ENCODE measurements around the gene SYT8. TPM values are rescaled to one million over a fixed set of nuclear protein-coding genes. Genes with fewer than 3 reads are reported as not detected.
A peak's percentile ranks its signal among the peaks of the same experiment; 100 is the strongest.

The SYT8 gene
- not detected for total RNA-seq
- not detected for polyA plus RNA-seq

- no peaks in the 10 kb centered on the region for H3K27me3 ChIP-seq (ENCODE audit: control insufficient read depth, insufficient read depth, low read length)
- no peaks in the 10 kb centered on the region for H3K9me3 ChIP-seq (ENCODE audit: control insufficient read depth in 2 of 2, low read length in 2 of 2)
- H3K4me1 Mint-ChIP-seq: peaks cover 0 to 13% (median 3%) of the 10 kb centered on the region in 4 donors
- H3K36me3 ChIP-seq (ENCODE audit: control insufficient read depth, insufficient read depth, low read length): no peaks in the 10 kb centered on the region
- no peak within 1 kb of the TSS for H3K27ac Mint-ChIP-seq
- H3K4me3 Mint-ChIP-seq: no peak within 1 kb of the TSS
- ATAC-seq (ENCODE audit: low read depth in 2 of 2): no peak
- DNase-seq: no peak
- H3K36me3 Mint-ChIP-seq: no peaks in the 10 kb centered on the region
- peaks cover 26% of the 10 kb centered on the region for H3K4me1 ChIP-seq (ENCODE audit: control insufficient read depth, insufficient read depth, low read length, poor library complexity, severe bottlenecking)
- H3K9me3 Mint-ChIP-seq: no peaks in the 10 kb centered on the region
- H3K4me3 ChIP-seq (ENCODE audit: low read depth, low read length): no peak within 1 kb of the TSS
- H3K27me3 Mint-ChIP-seq: no peaks in the 10 kb centered on the region
- no peak within 1 kb of the TSS for H3K27ac ChIP-seq (ENCODE audit: insufficient read depth, low read length, poor library complexity, severe bottlenecking)
Measured at GRCh38 chr11:1834779-1835670, at the start of gene SYT8. Gene SYT8 (plus strand): TSS chr11:1834990. CDS start chr11:1835106, 116 bp downstream.

- Mint-ChIP-seq H3K27me3 (peaks cover 9% of the 10 kb centered on the region), H3K9me3 (no peaks in the 10 kb centered on the region), H3K4me3 (no peak overlapping the region), H3K36me3 (no peaks in the 10 kb centered on the region), H3K27ac (no peak overlapping the region), H3K4me1 (no peaks in the 10 kb centered on the region)
- DNase-seq (no peak), ATAC-seq (ENCODE audit: low read depth in 2 of 2) (no peak)
- H3K27me3 ChIP-seq (ENCODE audit: control insufficient read depth, insufficient read depth, low read length): no peaks in the 10 kb centered on the region
- no peaks in the 10 kb centered on the region for H3K36me3 ChIP-seq (ENCODE audit: control insufficient read depth, insufficient read depth, low read length)
- no peak overlapping the region for H3K27ac ChIP-seq (ENCODE audit: insufficient read depth, low read length, poor library complexity, severe bottlenecking)
- no peaks in the 10 kb centered on the region for H3K9me3 ChIP-seq (ENCODE audit: control insufficient read depth in 2 of 2, low read length in 2 of 2)
- no peak overlapping the region for H3K4me3 ChIP-seq (ENCODE audit: low read depth, low read length)
- no peaks in the 10 kb centered on the region for H3K4me1 ChIP-seq (ENCODE audit: control insufficient read depth, insufficient read depth, low read length, poor library complexity, severe bottlenecking)
Measured at GRCh38 chr11:1785749-1786413, 48.9 kb upstream of the SYT8 start.

GRCh38 chr11:1786466-1786865, 48.3 kb upstream of the SYT8 start:
- Histone ChIP-seq H3K4me3 (ENCODE audit: low read depth, low read length) (no peak overlapping the region), H3K4me1 (ENCODE audit: control insufficient read depth, insufficient read depth, low read length, poor library complexity, severe bottlenecking) (no peaks in the 10 kb centered on the region), H3K27ac (ENCODE audit: insufficient read depth, low read length, poor library complexity, severe bottlenecking) (no peak overlapping the region), H3K9me3 (ENCODE audit: control insufficient read depth in 2 of 2, low read length in 2 of 2) (no peaks in the 10 kb centered on the region), H3K36me3 (ENCODE audit: control insufficient read depth, insufficient read depth, low read length) (no peaks in the 10 kb centered on the region), H3K27me3 (ENCODE audit: control insufficient read depth, insufficient read depth, low read length) (no peaks in the 10 kb centered on the region)
- DNase-seq (no peak), ATAC-seq (ENCODE audit: low read depth in 2 of 2) (no peak)
- H3K36me3 Mint-ChIP-seq: no peaks in the 10 kb centered on the region
- H3K4me1 Mint-ChIP-seq: no peaks in the 10 kb centered on the region
- peak overlapping the region in 1 of 3 donors; percentile 28 for H3K27ac Mint-ChIP-seq
- peaks cover 12% of the 10 kb centered on the region for H3K27me3 Mint-ChIP-seq
- H3K9me3 Mint-ChIP-seq: no peaks in the 10 kb centered on the region
- H3K4me3 Mint-ChIP-seq: no peak overlapping the region

- no peaks in the 10 kb centered on the region for H3K4me1 ChIP-seq (ENCODE audit: control insufficient read depth, insufficient read depth, low read length, poor library complexity, severe bottlenecking)
- no peaks in the 10 kb centered on the region for H3K27me3 ChIP-seq (ENCODE audit: control insufficient read depth, insufficient read depth, low read length)
- no peaks in the 10 kb centered on the region for H3K36me3 Mint-ChIP-seq
- no peak overlapping the region for H3K27ac ChIP-seq (ENCODE audit: insufficient read depth, low read length, poor library complexity, severe bottlenecking)
- no peaks in the 10 kb centered on the region for H3K36me3 ChIP-seq (ENCODE audit: control insufficient read depth, insufficient read depth, low read length)
- H3K27ac Mint-ChIP-seq: no peak overlapping the region
- DNase-seq (no peak), ATAC-seq (ENCODE audit: low read depth in 2 of 2) (no peak)
- H3K4me3 ChIP-seq (ENCODE audit: low read depth, low read length): no peak overlapping the region
- H3K27me3 Mint-ChIP-seq: peaks cover 27% of the 10 kb centered on the region
- H3K9me3 ChIP-seq (ENCODE audit: control insufficient read depth in 2 of 2, low read length in 2 of 2): peaks cover 0 to 2% of the 10 kb centered on the region in 2 experiments
- H3K4me1 Mint-ChIP-seq: peaks cover 0 to 9% (median 4%) of the 10 kb centered on the region in 4 donors
- peaks cover 0 to 3% (median 0%) of the 10 kb centered on the region in 7 donors for H3K9me3 Mint-ChIP-seq
- H3K4me3 Mint-ChIP-seq: no peak overlapping the region
Measured at GRCh38 chr11:1791912-1792311, 42.9 kb upstream of the SYT8 start.

- Mint-ChIP-seq H3K4me3 (peak overlapping the region in 1 of 4 donors; percentile 54), H3K27me3 (peaks cover 27% of the 10 kb centered on the region), H3K9me3 (peaks cover 0 to 3% (median 0%) of the 10 kb centered on the region in 7 donors), H3K4me1 (peaks cover 0 to 9% (median 4%) of the 10 kb centered on the region in 4 donors), H3K27ac (no peak overlapping the region), H3K36me3 (no peaks in the 10 kb centered on the region)
- Histone ChIP-seq H3K27me3 (ENCODE audit: control insufficient read depth, insufficient read depth, low read length) (no peaks in the 10 kb centered on the region), H3K36me3 (ENCODE audit: control insufficient read depth, insufficient read depth, low read length) (no peaks in the 10 kb centered on the region), H3K4me1 (ENCODE audit: control insufficient read depth, insufficient read depth, low read length, poor library complexity, severe bottlenecking) (no peaks in the 10 kb centered on the region), H3K9me3 (ENCODE audit: control insufficient read depth in 2 of 2, low read length in 2 of 2) (peaks cover 0 to 2% of the 10 kb centered on the region in 2 experiments), H3K27ac (ENCODE audit: insufficient read depth, low read length, poor library complexity, severe bottlenecking) (no peak overlapping the region), H3K4me3 (ENCODE audit: low read depth, low read length) (no peak overlapping the region)
- ATAC-seq (ENCODE audit: low read depth in 2 of 2) (no peak), DNase-seq (no peak)
Measured at GRCh38 chr11:1792461-1792860, 42.3 kb upstream of the SYT8 start.

- Mint-ChIP-seq H3K27me3 (peaks cover 27% of the 10 kb centered on the region), H3K9me3 (peaks cover 0 to 3% (median 0%) of the 10 kb centered on the region in 7 donors), H3K36me3 (no peaks in the 10 kb centered on the region), H3K4me1 (peaks cover 0 to 9% (median 4%) of the 10 kb centered on the region in 4 donors), H3K4me3 (no peak overlapping the region), H3K27ac (no peak overlapping the region)
- Histone ChIP-seq H3K4me3 (ENCODE audit: low read depth, low read length) (no peak overlapping the region), H3K27me3 (ENCODE audit: control insufficient read depth, insufficient read depth, low read length) (no peaks in the 10 kb centered on the region), H3K36me3 (ENCODE audit: control insufficient read depth, insufficient read depth, low read length) (no peaks in the 10 kb centered on the region), H3K4me1 (ENCODE audit: control insufficient read depth, insufficient read depth, low read length, poor library complexity, severe bottlenecking) (no peaks in the 10 kb centered on the region), H3K9me3 (ENCODE audit: control insufficient read depth in 2 of 2, low read length in 2 of 2) (peaks cover 0 to 2% of the 10 kb centered on the region in 2 experiments), H3K27ac (ENCODE audit: insufficient read depth, low read length, poor library complexity, severe bottlenecking) (no peak overlapping the region)
- DNase-seq: no peak
- ATAC-seq (ENCODE audit: low read depth in 2 of 2): no peak
Measured at GRCh38 chr11:1793081-1793480, 41.7 kb upstream of the SYT8 start.

GRCh38 chr11:1796413-1797011, 38.3 kb upstream of the SYT8 start:
- no peak overlapping the region for H3K27ac Mint-ChIP-seq
- Histone ChIP-seq H3K4me1 (ENCODE audit: control insufficient read depth, insufficient read depth, low read length, poor library complexity, severe bottlenecking) (no peaks in the 10 kb centered on the region), H3K9me3 (ENCODE audit: control insufficient read depth in 2 of 2, low read length in 2 of 2) (peaks cover 0 to 2% of the 10 kb centered on the region in 2 experiments), H3K36me3 (ENCODE audit: control insufficient read depth, insufficient read depth, low read length) (no peaks in the 10 kb centered on the region), H3K27me3 (ENCODE audit: control insufficient read depth, insufficient read depth, low read length) (no peaks in the 10 kb centered on the region), H3K4me3 (ENCODE audit: low read depth, low read length) (no peak overlapping the region), H3K27ac (ENCODE audit: insufficient read depth, low read length, poor library complexity, severe bottlenecking) (no peak overlapping the region)
- H3K27me3 Mint-ChIP-seq: peaks cover 26% of the 10 kb centered on the region
- peaks cover 0 to 3% (median 0%) of the 10 kb centered on the region in 7 donors for H3K9me3 Mint-ChIP-seq
- DNase-seq (no peak), ATAC-seq (ENCODE audit: low read depth in 2 of 2) (no peak)
- peaks cover 0 to 13% (median 4%) of the 10 kb centered on the region in 4 donors for H3K4me1 Mint-ChIP-seq
- no peak overlapping the region for H3K4me3 Mint-ChIP-seq
- no peaks in the 10 kb centered on the region for H3K36me3 Mint-ChIP-seq
